Measurements from ENCODE around the gene A1CF. TPM values are rescaled to one million over a fixed set of nuclear protein-coding genes. Genes with fewer than 3 reads are reported as not detected.
"Not testable (repeated sequence)": the region's sequence is repeated elsewhere in the genome, so short reads cannot be mapped to it uniquely, and the experiment has no call there.

The A1CF gene
- total and polyA plus RNA-seq, 7 donors = 0.36 to 22.0 (median 8.4) TPM; not detected in 2

GRCh38 chr10:50788951-50789945 is 96.2 kb downstream of the A1CF start:
- no peak overlapping the region for H3K27ac ChIP-seq
- intact Hi-C loops (cut with DNase I) = no loop called here
- no peaks in the 10 kb centered on the region for H3K36me3 ChIP-seq
- DNase-seq = no peak
- WGBS, 2 donors = 9 to 50% methylated on average over 1 of the region's 1 CpG
- no peaks in the 10 kb centered on the region for H3K27me3 ChIP-seq
- TF ChIP-seq CTCF (IDR thresholded peaks at IDR 0.05) (no peak), POLR2A (IDR thresholded peaks at IDR 0.05) (no peak), EP300 (IDR thresholded peaks at IDR 0.05) (no peak), POLR2AphosphoS5 (IDR thresholded peaks at IDR 0.05) (no peak)
- no peaks in the 10 kb centered on the region for H3K4me1 ChIP-seq
- H3K9me3 ChIP-seq = no peaks in the 10 kb centered on the region
- H3K4me3 ChIP-seq = no peak overlapping the region

GRCh38 chr10:50787962-50788361 is 97.5 kb downstream of the A1CF start:
- H3K36me3 ChIP-seq; DNase-seq; intact Hi-C loops (cut with DNase I); H3K27ac ChIP-seq; H3K9me3 ChIP-seq; H3K4me1 ChIP-seq; H3K4me3 ChIP-seq; H3K27me3 ChIP-seq: not testable (repeated sequence)
- 35 to 61% methylated on average over 5 of the region's 5 CpGs for WGBS, 2 donors

- intact Hi-C loops (cut with DNase I); H3K9me3 ChIP-seq; H3K4me1 ChIP-seq; H3K4me3 ChIP-seq; DNase-seq; H3K36me3 ChIP-seq; H3K27me3 ChIP-seq; H3K27ac ChIP-seq: not testable (repeated sequence)
Measured at GRCh38 chr10:50782017-50782416, 103.4 kb downstream of the A1CF start.

- H3K27ac ChIP-seq; H3K36me3 ChIP-seq; H3K4me1 ChIP-seq; H3K9me3 ChIP-seq; DNase-seq; H3K27me3 ChIP-seq; H3K4me3 ChIP-seq; intact Hi-C loops (cut with DNase I): not testable (repeated sequence)
- WGBS, 2 donors = 84 to 91% methylated on average over 1 of the region's 1 CpG
Measured at GRCh38 chr10:50780036-50780435, 105.4 kb downstream of the A1CF start.

GRCh38 chr10:50774868-50775267 is 110.6 kb downstream of the A1CF start:
- H3K27ac ChIP-seq; H3K36me3 ChIP-seq; intact Hi-C loops (cut with DNase I); H3K27me3 ChIP-seq; H3K4me1 ChIP-seq; H3K9me3 ChIP-seq; DNase-seq; H3K4me3 ChIP-seq: not testable (repeated sequence)
- 61 to 67% methylated on average over 2 of the region's 2 CpGs for WGBS, 2 donors

GRCh38 chr10:50772042-50772441 is 113.4 kb downstream of the A1CF start:
- H3K4me1 ChIP-seq; intact Hi-C loops (cut with DNase I); H3K36me3 ChIP-seq; H3K9me3 ChIP-seq; DNase-seq; H3K4me3 ChIP-seq; H3K27ac ChIP-seq; H3K27me3 ChIP-seq: not testable (repeated sequence)
- WGBS, 2 donors = 81 to 87% methylated on average over 3 of the region's 3 CpGs

GRCh38 chr10:50766774-50767513 is 118.5 kb downstream of the A1CF start:
- H3K36me3 ChIP-seq; H3K4me3 ChIP-seq; H3K27me3 ChIP-seq; DNase-seq; intact Hi-C loops (cut with DNase I); H3K9me3 ChIP-seq; H3K27ac ChIP-seq; H3K4me1 ChIP-seq: not testable (repeated sequence)
- 77 to 89% methylated on average over 4 to 5 of the region's 5 CpGs for whole genome bisulfite sequencing, 2 donors

Other genes with a start within 250 kb of the A1CF start
- 1 to 10 TPM; 1.6 to 2.6 (median 2.0) TPM for gene ASAH2B, start 145.7 kb downstream of the A1CF start, total RNA-seq
- gene ASAH2B, start 145.7 kb downstream of the A1CF start, polyA plus RNA-seq = 1 to 10 TPM; 3.0 to 3.2 (median 3.0) TPM
- 10 to 100 TPM; 60.2 to 92.9 (median 79.1) TPM for gene PRKG1, start 188.9 kb upstream of the A1CF start, total RNA-seq
- gene PRKG1, start 188.9 kb upstream of the A1CF start, polyA plus RNA-seq = 1 to 10 TPM; 3.7 to 4.2 (median 4.0) TPM

Measured in sigmoid colon (tissue), 7 donors.